Measurements from ENCODE around the gene CACNA2D3. TPM values are rescaled to one million over a fixed set of nuclear protein-coding genes. Genes with fewer than 3 reads are reported as not detected.
"Not testable (repeated sequence)": the region's sequence is repeated elsewhere in the genome, so short reads cannot be mapped to it uniquely, and the experiment has no call there.

CACNA2D3 gene
- total and polyA plus RNA-seq, 4 donors, result 0.38 to 2.5 (median 1.1) TPM

DNA sequence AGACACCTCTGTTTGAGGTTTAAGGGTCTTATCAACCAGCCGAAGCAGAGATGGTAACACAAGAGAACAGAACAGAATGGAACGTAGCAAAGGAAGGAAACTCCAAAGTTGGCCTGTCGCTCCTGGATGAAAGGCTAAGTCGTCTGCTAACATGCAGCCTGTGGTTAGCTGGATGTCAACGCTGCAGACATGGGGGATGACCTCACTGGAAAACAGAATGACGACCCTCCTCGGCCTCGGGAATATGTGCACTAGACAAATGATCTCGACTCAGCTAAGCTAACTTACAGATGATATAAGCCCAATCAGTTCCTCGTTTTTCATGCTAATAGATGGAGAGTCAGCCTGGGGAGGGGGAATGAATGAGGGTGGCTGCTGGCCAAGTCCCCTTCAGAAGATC is 983.3 kb downstream of the CACNA2D3 start:
- Histone ChIP-seq H3K36me3 (ENCODE audit: control insufficient read depth in 4 of 4, insufficient read depth in 4 of 4, low read length in 4 of 4) (no peaks in the 10 kb centered on the region), H3K9me3 (ENCODE audit: control insufficient read depth in 4 of 4, insufficient read depth in 3 of 4, low read length in 3 of 4) (no peaks in the 10 kb centered on the region), H3K9ac (ENCODE audit: insufficient read depth in 1 of 2, low read length in 2 of 2) (no peak overlapping the region), H3K27ac (ENCODE audit: low read depth in 1 of 2, low read length in 1 of 2) (no peak overlapping the region), H3K27me3 (ENCODE audit: control insufficient read depth in 3 of 3, insufficient read depth in 3 of 3, low read length in 2 of 3) (no peaks in the 10 kb centered on the region), H3K4me1 (ENCODE audit: control insufficient read depth in 5 of 5, insufficient read depth in 5 of 5, low read length in 5 of 5) (no peaks in the 10 kb centered on the region), H3K4me3 (no peak overlapping the region)
- no peak for ATAC-seq (ENCODE audit: insufficient read depth, low FRiP score)
- TF ChIP-seq CTCF (IDR thresholded peaks at IDR 0.05; ENCODE audit: control extremely low read depth, extremely low read depth), result no peak
- no peak for DNase-seq
- 67 to 75% methylated on average over 10 of the region's 10 CpGs for WGBS, 2 donors

- TF ChIP-seq CTCF (IDR thresholded peaks at IDR 0.05; ENCODE audit: control extremely low read depth, extremely low read depth), result no peak
- H3K4me1 ChIP-seq (ENCODE audit: control insufficient read depth in 5 of 5, insufficient read depth in 5 of 5, low read length in 5 of 5), result no peaks in the 10 kb centered on the region
- H3K9ac ChIP-seq (ENCODE audit: insufficient read depth in 1 of 2, low read length in 2 of 2), result no peak overlapping the region
- no peak overlapping the region for H3K27ac ChIP-seq (ENCODE audit: low read depth in 1 of 2, low read length in 1 of 2)
- H3K36me3 ChIP-seq (ENCODE audit: control insufficient read depth in 4 of 4, insufficient read depth in 4 of 4, low read length in 4 of 4), result no peaks in the 10 kb centered on the region
- no peaks in the 10 kb centered on the region for H3K27me3 ChIP-seq (ENCODE audit: control insufficient read depth in 3 of 3, insufficient read depth in 3 of 3, low read length in 2 of 3)
- no peaks in the 10 kb centered on the region for H3K9me3 ChIP-seq (ENCODE audit: control insufficient read depth in 4 of 4, insufficient read depth in 3 of 4, low read length in 3 of 4)
- 78 to 82% methylated on average over 6 of the region's 6 CpGs for WGBS, 2 donors
- no peak overlapping the region for H3K4me3 ChIP-seq
- DNase-seq (no peak), ATAC-seq (ENCODE audit: insufficient read depth, low FRiP score) (no peak)
These were observed 984.8 kb downstream of the CACNA2D3 start for GRCh38 chr3:55107187-55107586.

GRCh38 chr3:55111906-55112305 is 989.6 kb downstream of the CACNA2D3 start:
- not testable (repeated sequence) for H3K36me3 ChIP-seq (ENCODE audit: control insufficient read depth in 4 of 4, insufficient read depth in 4 of 4, low read length in 4 of 4); H3K4me3 ChIP-seq; H3K4me1 ChIP-seq (ENCODE audit: control insufficient read depth in 5 of 5, insufficient read depth in 5 of 5, low read length in 5 of 5); DNase-seq; H3K27ac ChIP-seq (ENCODE audit: low read depth in 1 of 2, low read length in 1 of 2); H3K27me3 ChIP-seq (ENCODE audit: control insufficient read depth in 3 of 3, insufficient read depth in 3 of 3, low read length in 2 of 3); H3K9me3 ChIP-seq (ENCODE audit: control insufficient read depth in 4 of 4, insufficient read depth in 3 of 4, low read length in 3 of 4); ATAC-seq (ENCODE audit: insufficient read depth, low FRiP score); H3K9ac ChIP-seq (ENCODE audit: insufficient read depth in 1 of 2, low read length in 2 of 2)
- WGBS, 2 donors, result 79 to 83% methylated on average over 3 of the region's 3 CpGs

GRCh38 chr3:55118451-55118850 is 996.1 kb downstream of the CACNA2D3 start:
- H3K4me1 ChIP-seq (ENCODE audit: control insufficient read depth in 5 of 5, insufficient read depth in 5 of 5, low read length in 5 of 5), result peaks cover 0 to 12% (median 0%) of the 10 kb centered on the region in 5 donors
- no peak overlapping the region for H3K27ac ChIP-seq (ENCODE audit: low read depth in 1 of 2, low read length in 1 of 2)
- no peaks in the 10 kb centered on the region for H3K9me3 ChIP-seq (ENCODE audit: control insufficient read depth in 4 of 4, insufficient read depth in 3 of 4, low read length in 3 of 4)
- DNase-seq, result no peak
- ATAC-seq (ENCODE audit: insufficient read depth, low FRiP score), result no peak
- 84 to 95% methylated on average over 5 of the region's 5 CpGs for WGBS, 2 donors
- H3K9ac ChIP-seq (ENCODE audit: insufficient read depth in 1 of 2, low read length in 2 of 2), result no peak overlapping the region
- no peak for TF ChIP-seq CTCF (IDR thresholded peaks at IDR 0.05; ENCODE audit: control extremely low read depth, extremely low read depth)
- H3K27me3 ChIP-seq (ENCODE audit: control insufficient read depth in 3 of 3, insufficient read depth in 3 of 3, low read length in 2 of 3), result no peaks in the 10 kb centered on the region
- H3K36me3 ChIP-seq (ENCODE audit: control insufficient read depth in 4 of 4, insufficient read depth in 4 of 4, low read length in 4 of 4), result no peaks in the 10 kb centered on the region
- H3K4me3 ChIP-seq, result no peak overlapping the region
